GM10248 (cell line): ENCODE data around the gene TTLL7.

Experiments
- CTCF ChIA-PET: fragments of 300-600 bp; sonication (Branson Sonifier 250); formaldehyde crosslinking; extraction: SDS; loops from one replicate; lab custom pipeline; 2021; ENCODE audit warnings: antibody characterized with exemption; lab: Yijun Ruan, JAX
- POLR2A ChIA-PET: fragments of 350-650 bp; sonication (Branson Sonifier 250); formaldehyde crosslinking; extraction: SDS; loops from one replicate; lab custom pipeline; 2020; ENCODE audit warnings: antibody characterized with exemption; lab: Yijun Ruan, JAX
- DNase-seq: peaks from one replicate; pipeline ENCODE4 v3.0.0; 2012; ENCODE audit errors: extremely low spot score
- CTCF ChIP-seq: IDR thresholded peaks from 2 replicates; pipeline ENCODE4 v1.5.1; 2012; ENCODE audit warnings: mild to moderate bottlenecking, low read depth; ENCODE audit errors: extremely low read depth, missing control alignments, control extremely low read depth

TTLL7 gene

GRCh38 chr1:84025966-84026365 lies 27.0 kb upstream of the TTLL7 start:
- no peak for TF ChIP-seq CTCF
- ChIA-PET CTCF (no interaction called here), POLR2A (no interaction called here)
- DNase-seq: no peak

GRCh38 chr1:84021822-84022221 lies 22.9 kb upstream of the TTLL7 start:
- DNase-seq: no peak
- POLR2A ChIA-PET: no interaction called here
- no peak for TF ChIP-seq CTCF
- CTCF ChIA-PET: interaction anchor here (1.4 kb wide), 1 partner anchor 10 kb away, joined by 4 read pairs; no protein-coding TSS in a partner anchor

DNA sequence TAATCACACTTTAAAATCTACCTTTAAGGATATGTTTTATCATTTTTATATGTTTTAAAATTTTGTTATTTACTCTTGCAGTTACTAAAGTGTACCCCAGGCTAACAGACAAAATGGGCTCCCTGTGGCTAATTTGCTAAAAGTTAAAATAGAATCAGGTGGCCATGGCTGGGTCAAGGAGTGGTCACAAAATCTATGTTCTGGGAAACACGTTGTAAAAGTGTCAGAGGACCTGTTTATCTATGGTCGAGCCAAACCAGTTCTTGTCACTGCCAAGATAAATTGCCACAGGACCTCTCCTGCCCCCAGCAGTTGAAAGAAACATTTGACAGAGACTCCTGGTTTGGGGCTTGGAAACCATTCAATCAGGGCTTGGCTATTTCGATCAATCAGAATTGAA lies 21.2 kb upstream of the TTLL7 start:
- ChIA-PET CTCF (no interaction called here), POLR2A (no interaction called here)
- DNase-seq: no peak
- TF ChIP-seq CTCF: no peak

DNA sequence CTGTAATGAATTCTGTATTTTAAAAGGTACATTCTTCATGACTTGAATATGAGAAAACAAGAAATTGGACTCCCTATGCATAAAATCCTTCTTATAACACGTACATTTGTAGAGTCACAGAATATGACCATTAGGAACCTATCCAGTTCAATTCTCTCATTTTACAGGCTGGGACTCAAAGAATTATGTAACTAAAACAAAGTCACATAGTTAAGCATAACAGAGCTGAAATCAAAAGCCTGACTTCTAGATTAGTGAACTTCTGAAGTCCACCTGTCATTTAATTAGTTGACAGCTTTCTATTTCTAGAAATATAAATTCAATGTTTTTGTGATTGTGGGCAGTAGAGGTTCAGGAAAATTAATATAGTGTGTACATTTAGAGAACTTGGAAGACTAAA lies 20.3 kb upstream of the TTLL7 start:
- ChIA-PET CTCF (no interaction called here), POLR2A (no interaction called here)
- no peak for TF ChIP-seq CTCF
- no peak for DNase-seq

- ChIA-PET POLR2A (no interaction called here), CTCF (interaction anchor here (1.5 to 2.3 kb wide), 2 partner anchors 12 to 28 kb away, joined by 3 to 8 read pairs; no protein-coding TSS in a partner anchor)
- no peak for TF ChIP-seq CTCF
- DNase-seq: no peak
Measured at GRCh38 chr1:84013708-84014107, 14.8 kb upstream of the TTLL7 start.

GRCh38 chr1:84012018-84012417 lies 13.1 kb upstream of the TTLL7 start:
- CTCF ChIA-PET: interaction anchor here (1.8 to 2.2 kb wide), 2 partner anchors 9 to 13 kb away, joined by 4 to 5 read pairs; no protein-coding TSS in a partner anchor
- no peak for TF ChIP-seq CTCF
- POLR2A ChIA-PET: no interaction called here
- DNase-seq: no peak
